K562 (cell line): ENCODE measurements around the gene GADD45B. TPM values are rescaled to one million over a fixed set of nuclear protein-coding genes. Genes with fewer than 3 reads are reported as not detected.

ENCODE experiments used
- BCLAF1 ChIP-seq, 2 experiments: fragments of 450-650 bp in 1 of 2; IDR thresholded peaks; 2 replicates each; pipeline ENCODE4 v1.6.1; 2011 to 2017; ENCODE audit warnings: low read depth in 2 of 2, antibody characterized with exemption in 1 of 2, borderline replicate concordance in 1 of 2, low read length in 1 of 2, mild to moderate bottlenecking in 1 of 2, mixed read lengths in 1 of 2; ENCODE audit not compliant: control insufficient read depth in 1 of 2
- E2F5 ChIP-seq: sonication (generic); formaldehyde crosslinking; IDR thresholded peaks from 2 replicates; pipeline ENCODE4 v1.8.0; 2022; ENCODE audit warnings: mild to moderate bottlenecking, missing genetic modification reagents
- ETS2 ChIP-seq: IDR thresholded peaks from 2 replicates; pipeline ENCODE4 v1.6.1; 2016; ENCODE audit warnings: borderline replicate concordance, missing genetic modification characterization, mild to moderate bottlenecking, moderate library complexity, missing compliant biosample characterization; ENCODE audit not compliant: poor library complexity, severe bottlenecking
- FOS ChIP-seq: IDR thresholded peaks from 3 replicates; pipeline ENCODE4 v1.6.1; 2011; ENCODE audit not compliant: insufficient read length; ENCODE audit errors: extremely low read depth
- FOXJ2 ChIP-seq: fragments of 200-800 bp; sonication (Bioruptor generic); IDR thresholded peaks from 2 replicates; pipeline ENCODE4 v1.6.1; 2016; ENCODE audit warnings: missing genetic modification characterization, missing compliant biosample characterization
- FOXK2 ChIP-seq, 2 experiments: fragments of 450-650 bp; IDR thresholded peaks in 1 of 2; conservative IDR thresholded peaks in 1 of 2; 2 replicates each; pipeline ENCODE4 v1.6.1; 2016; ENCODE audit warnings: low read depth in 2 of 2, mild to moderate bottlenecking in 1 of 2
- MED1 ChIP-seq: sonication (generic); formaldehyde crosslinking; IDR thresholded peaks from 2 replicates; pipeline ENCODE4 v1.8.1; 2023; ENCODE audit warnings: missing genetic modification reagents, borderline replicate concordance
- NRF1 ChIP-seq, 2 experiments: fragments of 450-650 bp; IDR thresholded peaks in 1 of 2; conservative IDR thresholded peaks in 1 of 2; 2 replicates each; pipeline ENCODE4 v1.6.1; 2014; ENCODE audit warnings: mild to moderate bottlenecking in 2 of 2
- SPI1 ChIP-seq: IDR thresholded peaks from 2 replicates; pipeline ENCODE4 v1.6.1; 2011; ENCODE audit warnings: low read depth, low read length, control low read depth, borderline replicate concordance
- SREBF2 ChIP-seq: sonication (generic); formaldehyde crosslinking; IDR thresholded peaks from 2 replicates; pipeline ENCODE4 v1.4.0; 2020; ENCODE audit warnings: mild to moderate bottlenecking, missing genetic modification reagents
- TSHZ1 ChIP-seq: fragments of 250-450 bp; sonication (Bioruptor Pico); IDR thresholded peaks from 2 replicates; pipeline ENCODE4 v1.4.0; 2020; ENCODE audit warnings: mild to moderate bottlenecking, moderate library complexity
- UBTF ChIP-seq, 2 experiments: IDR thresholded peaks; 2 replicates each; pipeline ENCODE4 v1.6.1; 2012; ENCODE audit warnings: improper control_type of control experiment in 2 of 2, low read depth in 2 of 2, low read length in 2 of 2, borderline replicate concordance in 1 of 2
- ZBTB1 ChIP-seq: sonication (generic); formaldehyde crosslinking; IDR thresholded peaks from 2 replicates; pipeline ENCODE4 v1.8.1; 2023; ENCODE audit warnings: missing genetic modification reagents, low read depth, mild to moderate bottlenecking, borderline replicate concordance
- ZNF384 ChIP-seq: IDR thresholded peaks from 2 replicates; pipeline ENCODE4 v1.6.1; 2012; ENCODE audit warnings: low read depth, low read length, improper control_type of control experiment
- ZNF75A ChIP-seq: fragments of 450-650 bp; formaldehyde crosslinking; IDR thresholded peaks from 2 replicates; pipeline ENCODE4 v1.4.0; 2020; ENCODE audit warnings: mild to moderate bottlenecking
- polyA plus RNA-seq, 8 experiments: library from polyadenylated mRNA; depleted of rRNA in 4 of 8; stranded (reverse) in 5 of 8; unstranded in 3 of 8; fragments of >200 nt; fragmentation: Nextera tagmentation in 2 of 8; fragmentation: Illumina TruSeq in 1 of 8; extraction: Ambion mirVana in 2 of 8; extraction: Trizol in 1 of 8; gene quantifications; 2 replicates each; pipeline versions ENCODE4 v1.2.1 to v1.2.3, GENCODE V29; 2011 to 2014; ENCODE audit warnings: inconsistent platforms in 1 of 8, missing spikeins in 1 of 8
- total RNA-seq, 7 experiments: library from RNA; depleted of rRNA in 6 of 7; stranded (reverse); fragments of >200 nt in 6 of 7; fragmentation: Illumina TruSeq in 2 of 7; extraction: Trizol in 2 of 7; gene quantifications; 2 replicates each; pipeline versions ENCODE4 v1.2.1 to v1.2.3, GENCODE V29; 2011 to 2021; ENCODE audit warnings: low replicate concordance in 1 of 7

The GADD45B gene
- total and polyA plus RNA-seq, 9 of the 15 experiments (the other 6 are each of a cell fraction or from before 2014, with no cell fraction given) = 0.06 to 4.1 (median 2.1) TPM

- TF ChIP-seq ZBTB1 (0 out of 2 replicates have a peak, but pooled peaks have one; percentile 39), FOXK2 (conservative IDR thresholded peaks at IDR 0.05 in 1 of 2, IDR thresholded peaks at IDR 0.05 in 1 of 2; ENCODE audit: low read depth in 2 of 2) (peak; percentile 97), SPI1 (no peak), E2F5 (no peak), FOXJ2 (tag) (peak; percentile 91), SREBF2 (CRISPR knock-in tag) (no peak), NRF1 (conservative IDR thresholded peaks at IDR 0.05 in 1 of 2, IDR thresholded peaks at IDR 0.05 in 1 of 2) (peak; percentile 100), ZNF384 (peak; percentile 91), FOS (no peak), BCLAF1 (IDR thresholded peaks at IDR 0.05; ENCODE audit: borderline replicate concordance in 1 of 2, control insufficient read depth in 1 of 2, low read depth in 2 of 2, low read length in 1 of 2) (no peak), ZNF75A (CRISPR knock-in tag) (peak; percentile 72), TSHZ1 (CRISPR knock-in tag) (no peak), ETS2 (tag) (no peak), MED1 (CRISPR knock-in tag) (no peak), UBTF (IDR thresholded peaks at IDR 0.05; ENCODE audit: borderline replicate concordance in 1 of 2, low read depth in 2 of 2, low read length in 2 of 2) (no peak)
These were observed 48.3 kb upstream of the GADD45B start, which contains the start of gene TIMM13 (continued) for GRCh38 chr19:2427429-2428320.
